Adrenal gland (tissue), 12 donors: ENCODE results near the gene SPNS1. TPM values are rescaled to one million over a fixed set of nuclear protein-coding genes. Genes with fewer than 3 reads are reported as not detected.
"Not testable (repeated sequence)": the region's sequence is repeated elsewhere in the genome, so short reads cannot be mapped to it uniquely, and the experiment has no call there.

Experiments used
- DNase-seq, 7 donors: peaks; one replicate each; pipeline ENCODE4 v3.0.0-alpha.2; 2019 to 2020
- H3K27ac ChIP-seq, 5 donors: fragments of 200-600 bp; sonication (generic) in 4 of 5; 1 replicate in 3 of 5; 2 replicates in 2 of 5; pipeline versions ENCODE4 v1.5.1 to v1.8.0; 2016 to 2020; ENCODE audit warnings: mild to moderate bottlenecking in 1 of 5
- H3K27me3 ChIP-seq: fragments of 200-600 bp; 2 replicates; pipeline ENCODE4 v1.8.0; 2021
- H3K36me3 ChIP-seq, 2 donors: fragments of 200-600 bp; replicated peaks in 1 of 2; 1 replicate in 1 of 2; 2 replicates in 1 of 2; pipeline versions ENCODE4 v1.5.1 to v1.8.0; 2018 to 2022
- H3K4me1 ChIP-seq, 2 donors: fragments of 200-600 bp; replicated peaks in 1 of 2; 1 replicate in 1 of 2; 2 replicates in 1 of 2; pipeline versions ENCODE4 v1.5.1 to v1.8.0; 2018 to 2021
- H3K4me3 ChIP-seq, 4 donors: fragments of 200-600 bp; sonication (generic) in 3 of 4; one replicate each; pipeline ENCODE4 v1.5.1; 2016 to 2018
- H3K9me3 ChIP-seq, 3 donors: fragments of 200-600 bp; sonication (generic) in 1 of 3; replicated peaks in 1 of 3; 1 replicate in 2 of 3; 2 replicates in 1 of 3; pipeline versions ENCODE4 v1.5.1 to v1.8.0; 2016 to 2021
- CTCF ChIP-seq, 6 experiments: fragments of 450-650 bp in 4 of 6; fragments of 200-600 bp in 2 of 6; sonication (generic) in 1 of 6; IDR thresholded peaks; 1 replicate in 5 of 6; 2 replicates in 1 of 6; pipeline versions ENCODE4 v1.5.1 to v1.8.0; 2016 to 2021; ENCODE audit warnings: antibody characterized with exemption in 6 of 6, mild to moderate bottlenecking in 2 of 6, moderate library complexity in 1 of 6
- POLR2A ChIP-seq, 2 donors: fragments of 450-650 bp; IDR thresholded peaks; one replicate each; pipeline ENCODE4 v1.6.1; 2017; ENCODE audit warnings: antibody characterized with exemption in 2 of 2, mild to moderate bottlenecking in 2 of 2, moderate library complexity in 1 of 2
- WGBS, 4 donors: extraction: QIAGEN DNeasy Blood & Tissue Kit in 2 of 4; methylation state at CpG; one replicate each; pipeline versions ENCODE4 v1.1.5 to v1.1.7; 2013 to 2017; 5-methylcytosine and 5-hydroxymethylcytosine counted together
- intact Hi-C, 2 donors: fragments of 100-400 bp; cut with DNase I; formaldehyde crosslinking; loops; one replicate each; pipeline versions ENCODE4 v1.14.1 to v1.15.0; 2022 to 2023
- polyA plus RNA-seq, 3 donors: library from polyadenylated mRNA; stranded (reverse); fragments of 200-250 nt in 2 of 3; fragments of 350-450 nt in 1 of 3; fragmentation: Illumina TruSeq in 1 of 3; extraction: RNeasy Lipid Tissue Mini Kit (QIAGEN cat#74804) in 1 of 3; gene quantifications; one replicate each; pipeline ENCODE4 v1.2.3, GENCODE V29; 2013 to 2014
- total RNA-seq, 9 donors: library from RNA; depleted of rRNA in 4 of 9; stranded (reverse); fragments of >200 nt in 4 of 9; fragments of 120-200 nt in 1 of 9; fragmentation: NEBNext Ultra II Directional in 1 of 9; extraction: Animal tissue kit (Norgen Biotek cat#: 25700) in 1 of 9; gene quantifications; one replicate each; pipeline versions ENCODE4 v1.1.0 to v1.2.4, GENCODE V29; 2013 to 2023
- donor health status: healthy with polysubstance abuse.
- donor health status: Bipolar disorder and iron deficiency.
- donor health status: DM: yes; HTN: yes; CAD: no.
- donor health status: DM: no; HTN: no; CAD: no.
- donor health status: DM: no; HTN: no; CAD: no.
- donor health status: DM: yes; HTN: yes; CAD: no.

Gene SPNS1
- total and polyA plus RNA-seq, 12 donors = 8.3 to 168 (median 37.9) TPM

DNA sequence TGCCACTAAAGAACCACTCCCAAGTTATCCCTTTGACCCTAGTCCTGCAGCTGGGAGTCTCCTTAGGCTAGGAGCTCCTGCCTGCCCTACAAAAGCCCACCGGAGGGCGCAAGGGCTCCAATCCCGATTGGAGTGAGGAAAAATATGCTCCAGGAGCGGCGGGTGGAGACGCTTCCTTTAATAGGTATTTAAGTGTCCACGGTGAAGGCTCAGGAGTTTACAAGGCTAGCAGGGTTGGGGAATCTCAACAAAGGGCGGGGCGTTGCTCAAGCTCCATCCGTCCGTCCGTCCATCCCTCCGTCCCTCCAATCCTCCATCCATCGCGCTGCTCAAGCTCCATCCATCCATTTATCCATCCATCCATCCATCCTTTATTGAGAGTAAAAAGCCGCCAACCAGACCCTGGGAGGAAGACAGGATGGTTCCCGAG, 556 bp upstream of the SPNS1 start:
- H3K27ac ChIP-seq = peak overlapping the region in 3 of 5 donors; percentile 23 to 75 (median 74)
- 0 to 1% (median 0%) methylated on average over 12 to 17 of the region's 17 CpGs for WGBS, 4 donors
- H3K9me3 ChIP-seq = no peaks in the 10 kb centered on the region
- peaks cover 15 to 18% of the 10 kb centered on the region in 2 donors for H3K4me1 ChIP-seq
- TF ChIP-seq POLR2A (IDR thresholded peaks at IDR 0.05) = no peak
- peak; percentile 34 to 55 (median 39) for TF ChIP-seq CTCF (IDR thresholded peaks at IDR 0.05)
- H3K27me3 ChIP-seq = no peaks in the 10 kb centered on the region
- peak; percentile 38 to 72 (median 46) for DNase-seq
- peaks cover 0 to 6% of the 10 kb centered on the region in 2 donors for H3K36me3 ChIP-seq
- intact Hi-C loops = no loop called here
- H3K4me3 ChIP-seq = peak overlapping the region in 3 of 4 donors; percentile 71 to 96 (median 82)

DNA sequence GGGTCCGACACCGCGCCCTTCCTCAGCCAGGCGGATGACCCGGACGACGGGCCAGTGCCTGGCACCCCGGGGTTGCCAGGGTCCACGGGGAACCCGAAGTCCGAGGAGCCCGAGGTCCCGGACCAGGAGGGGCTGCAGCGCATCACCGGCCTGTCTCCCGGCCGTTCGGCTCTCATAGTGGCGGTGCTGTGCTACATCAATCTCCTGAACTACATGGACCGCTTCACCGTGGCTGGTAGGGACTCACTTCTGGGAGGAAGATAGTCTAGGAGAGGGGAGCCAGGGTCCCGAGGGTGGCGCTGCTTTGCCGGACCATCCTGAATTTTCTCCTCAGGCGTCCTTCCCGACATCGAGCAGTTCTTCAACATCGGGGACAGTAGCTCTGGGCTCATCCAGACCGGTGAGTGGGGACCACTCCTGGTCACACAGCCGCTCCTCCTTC, 601 bp downstream of the SPNS1 start:
- no peak for TF ChIP-seq POLR2A (IDR thresholded peaks at IDR 0.05)
- TF ChIP-seq CTCF (IDR thresholded peaks at IDR 0.05) = no peak
- intact Hi-C loops = no loop called here
- Histone ChIP-seq H3K9me3 (no peaks in the 10 kb centered on the region), H3K27ac (peak overlapping the region in 3 of 5 donors; percentile 56 to 75 (median 63)), H3K27me3 (no peaks in the 10 kb centered on the region), H3K4me3 (peak overlapping the region; percentile 71 to 96 (median 88)), H3K36me3 (peaks cover 0 to 18% of the 10 kb centered on the region in 2 donors), H3K4me1 (peaks cover 15 to 18% of the 10 kb centered on the region in 2 donors)
- peak in 2 of 7 donors; percentile 14 to 53 for DNase-seq
- 6 to 12% (median 9%) methylated on average over 11 to 30 of the region's 30 CpGs for WGBS, 4 donors

DNA sequence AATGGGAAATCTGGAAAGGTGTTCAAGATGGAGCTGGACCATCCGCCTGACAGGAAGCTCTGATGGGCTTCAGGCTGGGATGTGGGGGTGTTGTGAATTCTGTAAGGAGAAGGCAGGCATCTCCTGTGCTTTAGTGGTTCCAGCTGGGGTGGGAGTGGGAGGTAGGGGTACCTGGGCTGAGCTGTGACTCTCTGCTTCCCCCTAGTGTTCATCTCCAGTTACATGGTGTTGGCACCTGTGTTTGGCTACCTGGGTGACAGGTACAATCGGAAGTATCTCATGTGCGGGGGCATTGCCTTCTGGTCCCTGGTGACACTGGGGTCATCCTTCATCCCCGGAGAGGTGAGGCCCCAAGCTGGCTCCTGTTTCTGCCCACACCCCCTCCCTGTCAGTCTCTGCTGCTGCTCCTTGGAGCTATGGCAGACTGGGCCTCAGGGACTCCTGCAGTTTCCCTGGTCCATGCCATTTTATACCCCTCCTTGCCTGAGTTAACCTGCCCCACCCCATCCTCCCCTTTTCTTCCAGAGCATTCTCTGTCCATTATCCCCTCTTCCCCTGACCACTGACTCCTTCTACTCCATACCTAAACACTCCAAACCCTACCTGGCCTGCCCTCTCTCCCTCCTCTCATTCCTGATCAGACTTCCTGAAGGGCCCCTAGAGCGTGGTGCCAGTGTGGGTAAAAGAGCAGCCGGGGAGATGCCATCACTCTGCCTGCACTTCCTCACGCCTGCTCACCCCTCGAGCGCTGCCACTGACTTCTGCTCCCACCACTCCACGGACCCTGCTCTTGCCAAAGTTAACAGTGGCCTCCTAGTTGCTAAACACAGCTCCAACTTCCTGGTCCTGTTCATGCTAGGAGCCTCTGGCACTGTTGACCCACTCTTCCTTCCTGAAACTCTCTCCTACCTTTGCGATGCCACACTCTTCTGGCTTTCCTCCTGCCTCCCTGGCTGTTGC, 3.4 kb downstream of the SPNS1 start:
- H3K4me3 ChIP-seq = no peak overlapping the region
- intact Hi-C loops = no loop called here
- no peak for DNase-seq
- no peaks in the 10 kb centered on the region for H3K9me3 ChIP-seq
- peak in 2 of 6 experiments; percentile 5 to 24 for TF ChIP-seq CTCF (IDR thresholded peaks at IDR 0.05)
- TF ChIP-seq POLR2A (IDR thresholded peaks at IDR 0.05) = no peak
- H3K36me3 ChIP-seq = peaks cover 0 to 41% of the 10 kb centered on the region in 2 donors
- 76 to 92% (median 83%) methylated on average over 10 to 11 of the region's 11 CpGs for WGBS, 4 donors
- no peak overlapping the region for H3K27ac ChIP-seq
- no peaks in the 10 kb centered on the region for H3K27me3 ChIP-seq
- H3K4me1 ChIP-seq = peaks cover 15 to 18% of the 10 kb centered on the region in 2 donors

GRCh38 chr16:28980330-28980729, 5.8 kb downstream of the SPNS1 start:
- H3K27me3 ChIP-seq, H3K4me3 ChIP-seq, DNase-seq, H3K4me1 ChIP-seq, H3K9me3 ChIP-seq, intact Hi-C loops, H3K27ac ChIP-seq: not testable (repeated sequence)
- H3K36me3 ChIP-seq = peaks cover 0 to 58% of the 10 kb centered on the region in 2 donors
- 90 to 96% (median 91%) methylated on average over 7 of the region's 7 CpGs for WGBS, 4 donors
